ENCODE measurements around the gene ALDOB. TPM values are rescaled to one million over a fixed set of nuclear protein-coding genes. Genes with fewer than 3 reads are reported as not detected.

ALDOB gene
- total and polyA plus RNA-seq, 2 of the 13 experiments (the other 11 are each of a cell fraction or from before 2014, with no cell fraction given) = 0.29 to 0.97 TPM

DNA sequence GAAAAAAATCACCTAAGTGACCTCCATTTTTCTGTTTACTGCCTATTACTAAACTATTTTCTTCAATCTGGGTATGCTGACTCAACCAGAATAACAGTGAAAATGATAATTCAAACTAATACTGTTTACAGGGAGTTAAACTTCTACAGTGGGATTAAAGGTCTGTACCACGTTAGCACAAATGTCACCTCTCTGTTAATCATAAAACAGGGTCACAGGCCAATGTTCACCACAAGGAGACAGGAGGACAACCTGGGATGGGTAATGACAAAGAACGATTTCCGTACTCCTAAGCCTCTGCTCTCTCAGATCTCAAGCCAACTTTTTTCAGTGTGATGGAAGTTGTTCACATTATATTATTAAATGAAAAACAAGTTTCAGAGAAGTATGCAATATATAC lies 2.3 kb downstream of the ALDOB start (continued):
- TF ChIP-seq ZNF343 (CRISPR knock-in tag; IDR thresholded peaks at IDR 0.05) = no peak
- TF ChIP-seq FOSL2 (CRISPR knock-in tag; IDR thresholded peaks at IDR 0.05) = peak; percentile 63
- peak; percentile 58; the same call in 1 of the 2 replicates for TF ChIP-seq RFXAP (CRISPR knock-in tag; IDR thresholded peaks at IDR 0.05; ENCODE audit: borderline replicate concordance)
- no peak for TF ChIP-seq ZBTB8A (CRISPR knock-in tag; IDR thresholded peaks at IDR 0.05; ENCODE audit: borderline replicate concordance, low read depth)
- TF ChIP-seq NFE2 (CRISPR knock-in tag; IDR thresholded peaks at IDR 0.05) = no peak
- TF ChIP-seq ZNF660 (CRISPR knock-in tag; IDR thresholded peaks at IDR 0.05; ENCODE audit: borderline replicate concordance, low read depth) = no peak
- TF ChIP-seq PRMT3 (CRISPR knock-in tag; IDR thresholded peaks at IDR 0.05; ENCODE audit: borderline replicate concordance, low read depth) = no peak
- no peak for TF ChIP-seq IRX3 (CRISPR knock-in tag; IDR thresholded peaks at IDR 0.05; ENCODE audit: borderline replicate concordance, low read depth)
- TF ChIP-seq RCOR2 (CRISPR knock-in tag; IDR thresholded peaks at IDR 0.05) = peak; percentile 97
- TF ChIP-seq, protein P1, sequence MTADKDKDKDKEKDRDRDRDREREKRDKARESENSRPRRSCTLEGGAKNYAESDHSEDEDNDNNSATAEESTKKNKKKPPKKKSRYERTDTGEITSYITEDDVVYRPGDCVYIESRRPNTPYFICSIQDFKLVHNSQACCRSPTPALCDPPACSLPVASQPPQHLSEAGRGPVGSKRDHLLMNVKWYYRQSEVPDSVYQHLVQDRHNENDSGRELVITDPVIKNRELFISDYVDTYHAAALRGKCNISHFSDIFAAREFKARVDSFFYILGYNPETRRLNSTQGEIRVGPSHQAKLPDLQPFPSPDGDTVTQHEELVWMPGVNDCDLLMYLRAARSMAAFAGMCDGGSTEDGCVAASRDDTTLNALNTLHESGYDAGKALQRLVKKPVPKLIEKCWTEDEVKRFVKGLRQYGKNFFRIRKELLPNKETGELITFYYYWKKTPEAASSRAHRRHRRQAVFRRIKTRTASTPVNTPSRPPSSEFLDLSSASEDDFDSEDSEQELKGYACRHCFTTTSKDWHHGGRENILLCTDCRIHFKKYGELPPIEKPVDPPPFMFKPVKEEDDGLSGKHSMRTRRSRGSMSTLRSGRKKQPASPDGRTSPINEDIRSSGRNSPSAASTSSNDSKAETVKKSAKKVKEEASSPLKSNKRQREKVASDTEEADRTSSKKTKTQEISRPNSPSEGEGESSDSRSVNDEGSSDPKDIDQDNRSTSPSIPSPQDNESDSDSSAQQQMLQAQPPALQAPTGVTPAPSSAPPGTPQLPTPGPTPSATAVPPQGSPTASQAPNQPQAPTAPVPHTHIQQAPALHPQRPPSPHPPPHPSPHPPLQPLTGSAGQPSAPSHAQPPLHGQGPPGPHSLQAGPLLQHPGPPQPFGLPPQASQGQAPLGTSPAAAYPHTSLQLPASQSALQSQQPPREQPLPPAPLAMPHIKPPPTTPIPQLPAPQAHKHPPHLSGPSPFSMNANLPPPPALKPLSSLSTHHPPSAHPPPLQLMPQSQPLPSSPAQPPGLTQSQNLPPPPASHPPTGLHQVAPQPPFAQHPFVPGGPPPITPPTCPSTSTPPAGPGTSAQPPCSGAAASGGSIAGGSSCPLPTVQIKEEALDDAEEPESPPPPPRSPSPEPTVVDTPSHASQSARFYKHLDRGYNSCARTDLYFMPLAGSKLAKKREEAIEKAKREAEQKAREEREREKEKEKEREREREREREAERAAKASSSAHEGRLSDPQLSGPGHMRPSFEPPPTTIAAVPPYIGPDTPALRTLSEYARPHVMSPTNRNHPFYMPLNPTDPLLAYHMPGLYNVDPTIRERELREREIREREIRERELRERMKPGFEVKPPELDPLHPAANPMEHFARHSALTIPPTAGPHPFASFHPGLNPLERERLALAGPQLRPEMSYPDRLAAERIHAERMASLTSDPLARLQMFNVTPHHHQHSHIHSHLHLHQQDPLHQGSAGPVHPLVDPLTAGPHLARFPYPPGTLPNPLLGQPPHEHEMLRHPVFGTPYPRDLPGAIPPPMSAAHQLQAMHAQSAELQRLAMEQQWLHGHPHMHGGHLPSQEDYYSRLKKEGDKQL (CRISPR knock-in tag; IDR thresholded peaks at IDR 0.05; ENCODE audit: low read depth) = peak; percentile 62
- TF ChIP-seq, protein P2, sequence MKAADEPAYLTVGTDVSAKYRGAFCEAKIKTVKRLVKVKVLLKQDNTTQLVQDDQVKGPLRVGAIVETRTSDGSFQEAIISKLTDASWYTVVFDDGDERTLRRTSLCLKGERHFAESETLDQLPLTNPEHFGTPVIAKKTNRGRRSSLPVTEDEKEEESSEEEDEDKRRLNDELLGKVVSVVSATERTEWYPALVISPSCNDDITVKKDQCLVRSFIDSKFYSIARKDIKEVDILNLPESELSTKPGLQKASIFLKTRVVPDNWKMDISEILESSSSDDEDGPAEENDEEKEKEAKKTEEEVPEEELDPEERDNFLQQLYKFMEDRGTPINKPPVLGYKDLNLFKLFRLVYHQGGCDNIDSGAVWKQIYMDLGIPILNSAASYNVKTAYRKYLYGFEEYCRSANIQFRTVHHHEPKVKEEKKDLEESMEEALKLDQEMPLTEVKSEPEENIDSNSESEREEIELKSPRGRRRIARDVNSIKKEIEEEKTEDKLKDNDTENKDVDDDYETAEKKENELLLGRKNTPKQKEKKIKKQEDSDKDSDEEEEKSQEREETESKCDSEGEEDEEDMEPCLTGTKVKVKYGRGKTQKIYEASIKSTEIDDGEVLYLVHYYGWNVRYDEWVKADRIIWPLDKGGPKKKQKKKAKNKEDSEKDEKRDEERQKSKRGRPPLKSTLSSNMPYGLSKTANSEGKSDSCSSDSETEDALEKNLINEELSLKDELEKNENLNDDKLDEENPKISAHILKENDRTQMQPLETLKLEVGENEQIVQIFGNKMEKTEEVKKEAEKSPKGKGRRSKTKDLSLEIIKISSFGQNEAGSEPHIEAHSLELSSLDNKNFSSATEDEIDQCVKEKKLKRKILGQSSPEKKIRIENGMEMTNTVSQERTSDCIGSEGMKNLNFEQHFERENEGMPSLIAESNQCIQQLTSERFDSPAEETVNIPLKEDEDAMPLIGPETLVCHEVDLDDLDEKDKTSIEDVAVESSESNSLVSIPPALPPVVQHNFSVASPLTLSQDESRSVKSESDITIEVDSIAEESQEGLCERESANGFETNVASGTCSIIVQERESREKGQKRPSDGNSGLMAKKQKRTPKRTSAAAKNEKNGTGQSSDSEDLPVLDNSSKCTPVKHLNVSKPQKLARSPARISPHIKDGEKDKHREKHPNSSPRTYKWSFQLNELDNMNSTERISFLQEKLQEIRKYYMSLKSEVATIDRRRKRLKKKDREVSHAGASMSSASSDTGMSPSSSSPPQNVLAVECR (CRISPR knock-in tag; IDR thresholded peaks at IDR 0.05; ENCODE audit: borderline replicate concordance) = no peak; the same call in 1 of the 2 replicates
- no peak for TF ChIP-seq ADNP (CRISPR knock-in tag; IDR thresholded peaks at IDR 0.05)
- TF ChIP-seq CREB1 (IDR thresholded peaks at IDR 0.05) = no peak
- TF ChIP-seq CREB1 (CRISPR knock-in tag; IDR thresholded peaks at IDR 0.05) = peak; percentile 67
- TF ChIP-seq SMARCE1 (IDR thresholded peaks at IDR 0.05; ENCODE audit: borderline replicate concordance) = no peak
- TF ChIP-seq ZMYM2 (CRISPR knock-in tag; IDR thresholded peaks at IDR 0.05) = no peak
